ENCODE results near the gene HIPK4. TPM values are rescaled to one million over a fixed set of nuclear protein-coding genes. Genes with fewer than 3 reads are reported as not detected.
"Not testable (repeated sequence)": the region's sequence is repeated elsewhere in the genome, so short reads cannot be mapped to it uniquely, and the experiment has no call there.

HIPK4 gene
- total RNA-seq, 2 donors from 2014 or later = not detected

GRCh38 chr19:40370997-40371801, 18.8 kb downstream of the HIPK4 start:
- no peak for TF ChIP-seq POLR2A (IDR thresholded peaks at IDR 0.05)
- TF ChIP-seq CTCF (IDR thresholded peaks at IDR 0.05) = no peak
- H3K36me3 ChIP-seq (replicated peaks in 1 of 2; ENCODE audit: insufficient read depth in 1 of 2, low read depth in 2 of 2) = peaks cover 0 to 19% of the 10 kb centered on the region in 2 donors
- H3K4me3 ChIP-seq = no peak overlapping the region
- no peak overlapping the region for H3K27ac ChIP-seq
- intact Hi-C loops (cut with DNase I) = no loop called here
- H3K4me1 ChIP-seq = no peaks in the 10 kb centered on the region
- 79 to 83% methylated on average over 5 to 7 of the region's 7 CpGs for WGBS, 2 donors
- H3K9me3 ChIP-seq = no peaks in the 10 kb centered on the region
- ATAC-seq (no peak), DNase-seq (no peak)
- no peaks in the 10 kb centered on the region for H3K27me3 ChIP-seq

GRCh38 chr19:40370253-40370652, 19.7 kb downstream of the HIPK4 start:
- H3K4me3 ChIP-seq; intact Hi-C loops (cut with DNase I); H3K27ac ChIP-seq; DNase-seq; H3K27me3 ChIP-seq; H3K4me1 ChIP-seq; ATAC-seq; H3K9me3 ChIP-seq: not testable (repeated sequence)
- WGBS, 2 donors = 93 to 94% methylated on average over 3 of the region's 3 CpGs
- peaks cover 0 to 19% of the 10 kb centered on the region in 2 donors for H3K36me3 ChIP-seq (replicated peaks in 1 of 2; ENCODE audit: insufficient read depth in 1 of 2, low read depth in 2 of 2)

GRCh38 chr19:40369797-40370196, 20.2 kb downstream of the HIPK4 start:
- intact Hi-C loops (cut with DNase I) = no loop called here
- TF ChIP-seq CTCF (IDR thresholded peaks at IDR 0.05) (no peak), POLR2A (IDR thresholded peaks at IDR 0.05) (no peak)
- WGBS, 2 donors = 86 to 91% methylated on average over 6 to 12 of the region's 12 CpGs
- Histone ChIP-seq H3K4me3 (no peak overlapping the region), H3K36me3 (replicated peaks in 1 of 2; ENCODE audit: insufficient read depth in 1 of 2, low read depth in 2 of 2) (peaks cover 0 to 19% of the 10 kb centered on the region in 2 donors), H3K27me3 (no peaks in the 10 kb centered on the region), H3K27ac (no peak overlapping the region), H3K4me1 (no peaks in the 10 kb centered on the region), H3K9me3 (no peaks in the 10 kb centered on the region)
- ATAC-seq (no peak), DNase-seq (no peak)

- DNase-seq (no peak), ATAC-seq (no peak)
- Histone ChIP-seq H3K27me3 (no peaks in the 10 kb centered on the region), H3K36me3 (replicated peaks in 1 of 2; ENCODE audit: insufficient read depth in 1 of 2, low read depth in 2 of 2) (peaks cover 0 to 10% of the 10 kb centered on the region in 2 donors), H3K4me1 (no peaks in the 10 kb centered on the region), H3K9me3 (no peaks in the 10 kb centered on the region), H3K4me3 (no peak overlapping the region), H3K27ac (no peak overlapping the region)
- intact Hi-C loops (cut with DNase I) = no loop called here
- 79 to 92% methylated on average over 8 to 13 of the region's 16 CpGs for WGBS, 2 donors
- no peak for TF ChIP-seq POLR2A (IDR thresholded peaks at IDR 0.05)
- no peak for TF ChIP-seq CTCF (IDR thresholded peaks at IDR 0.05)
Observed at GRCh38 chr19:40367577-40368434, 22.2 kb downstream of the HIPK4 start.
